ENCODE results near the gene PTPRA. TPM values are rescaled to one million over a fixed set of nuclear protein-coding genes. Genes with fewer than 3 reads are reported as not detected.
"Not testable (repeated sequence)": the region's sequence is repeated elsewhere in the genome, so short reads cannot be mapped to it uniquely, and the experiment has no call there.

The PTPRA gene
- polyA plus RNA-seq, 1 donor = 103 TPM

DNA sequence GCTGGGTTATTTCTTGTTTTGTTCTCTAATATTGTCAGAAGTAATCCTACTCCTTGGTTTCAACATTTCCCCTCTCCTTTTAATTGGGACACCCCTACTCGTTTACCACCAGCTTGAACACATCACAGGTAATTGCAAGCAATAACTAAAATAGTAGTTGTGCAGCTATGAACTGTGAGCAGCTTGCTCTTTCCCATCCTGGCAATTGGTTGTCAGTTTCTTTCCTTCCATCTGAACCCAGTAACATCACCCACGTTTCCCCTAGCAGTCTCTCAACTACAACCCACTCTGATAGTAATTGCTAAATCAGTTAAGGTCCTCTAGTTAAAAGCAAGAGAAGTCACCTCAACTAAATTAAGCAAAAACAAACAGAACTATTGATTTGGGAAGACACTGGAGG, 122.5 kb downstream of the PTPRA start:
- DNase-seq = no peak

GRCh38 chr20:2998728-2999127, 125.4 kb downstream of the PTPRA start:
- DNase-seq = no peak

GRCh38 chr20:3000852-3001523, 127.7 kb downstream of the PTPRA start:
- DNase-seq = peak; percentile 43

DNA sequence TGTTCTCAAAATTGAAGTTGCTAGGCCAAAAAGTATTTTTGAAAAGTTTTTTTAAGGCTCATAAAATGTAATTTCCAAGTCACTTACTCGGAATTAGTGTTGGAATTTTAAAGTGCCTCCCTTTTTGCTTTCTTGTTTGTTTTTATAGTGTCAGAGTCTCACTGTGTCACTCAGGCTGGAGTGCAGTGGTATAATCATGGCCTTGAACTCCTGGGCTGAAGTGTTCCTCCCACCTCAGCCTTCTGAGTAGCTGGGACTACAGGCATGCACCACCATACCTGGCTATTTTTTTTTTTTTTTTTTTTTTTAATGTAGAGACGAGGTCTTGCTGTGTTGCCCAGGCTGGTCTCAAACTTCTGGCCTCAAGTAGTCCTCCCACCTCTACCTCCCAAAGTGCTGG, 130.1 kb downstream of the PTPRA start:
- no peak for DNase-seq

- DNase-seq = no peak
Observed at GRCh38 chr20:3010985-3011723, 137.9 kb downstream of the PTPRA start.

- no peak for DNase-seq
Observed at GRCh38 chr20:3011752-3012151, 138.5 kb downstream of the PTPRA start.

DNA sequence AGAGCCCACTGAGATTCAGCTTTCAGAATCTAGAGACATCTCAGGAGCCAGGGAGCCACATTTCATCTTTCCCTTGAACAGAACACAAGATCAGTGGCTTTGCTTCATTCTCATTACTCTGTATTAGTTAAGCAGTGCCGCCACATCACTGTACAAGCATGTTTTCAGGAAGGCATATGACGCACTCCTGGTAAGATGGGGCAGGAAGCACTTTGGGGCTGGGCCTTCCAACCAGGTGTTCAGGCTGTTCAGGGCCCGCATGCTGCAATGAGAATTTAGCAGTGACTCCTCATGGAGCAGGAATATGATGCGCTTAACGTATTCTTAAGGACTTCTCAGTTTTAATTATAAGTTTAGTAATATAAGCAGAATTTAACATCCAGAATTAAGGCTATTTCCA, 140.5 kb downstream of the PTPRA start:
- no peak for DNase-seq

- DNase-seq = no peak
Observed at GRCh38 chr20:3014179-3014578, 140.9 kb downstream of the PTPRA start.

- DNase-seq = no peak
Observed at GRCh38 chr20:3014662-3015061, 141.4 kb downstream of the PTPRA start.

DNA sequence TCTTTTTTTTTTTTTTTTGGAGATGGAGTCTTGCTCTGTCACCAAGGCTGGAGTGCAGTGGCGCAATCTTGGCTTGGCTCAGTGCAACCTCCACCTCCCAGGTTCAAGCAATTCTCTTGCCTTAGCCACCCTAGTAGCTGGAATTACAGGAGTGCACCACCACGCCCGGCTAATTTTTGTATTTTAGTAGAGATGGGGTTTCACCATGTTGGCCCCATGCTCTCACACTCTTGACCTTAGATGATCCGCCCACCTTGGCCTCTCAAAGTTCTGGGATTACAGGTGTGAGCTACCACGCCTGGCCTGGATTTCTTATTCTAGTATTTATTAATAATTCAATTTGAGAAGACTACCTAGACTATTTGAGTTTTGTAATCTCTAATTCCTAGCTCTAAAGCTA, 142.0 kb downstream of the PTPRA start:
- not testable (repeated sequence) for DNase-seq

GRCh38 chr20:3021327-3021726, 148.0 kb downstream of the PTPRA start:
- DNase-seq = no peak

- DNase-seq = no peak
Observed at GRCh38 chr20:3021777-3022176, 148.5 kb downstream of the PTPRA start.

GRCh38 chr20:3022559-3023490, 149.5 kb downstream of the PTPRA start:
- not testable (repeated sequence) for DNase-seq

DNA sequence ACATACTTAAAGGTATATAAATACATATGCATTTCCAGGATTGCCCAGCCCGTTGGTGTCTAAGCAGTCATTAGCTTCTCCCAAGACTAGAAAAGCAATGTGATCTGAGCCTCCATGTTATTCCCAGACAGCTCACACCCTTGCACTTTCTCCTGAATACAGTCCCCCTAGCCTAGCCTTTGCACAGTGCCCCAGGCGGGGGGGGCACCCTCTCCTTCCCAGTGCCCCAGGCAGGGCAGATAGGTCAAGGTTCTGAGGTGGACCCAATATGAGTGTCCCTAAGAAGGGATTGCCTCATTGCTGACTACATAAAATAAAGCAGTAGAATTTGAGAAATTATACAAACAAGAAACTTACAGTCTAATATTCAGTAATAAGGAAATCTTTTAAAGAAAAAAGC, 154.7 kb downstream of the PTPRA start:
- DNase-seq = no peak

DNA sequence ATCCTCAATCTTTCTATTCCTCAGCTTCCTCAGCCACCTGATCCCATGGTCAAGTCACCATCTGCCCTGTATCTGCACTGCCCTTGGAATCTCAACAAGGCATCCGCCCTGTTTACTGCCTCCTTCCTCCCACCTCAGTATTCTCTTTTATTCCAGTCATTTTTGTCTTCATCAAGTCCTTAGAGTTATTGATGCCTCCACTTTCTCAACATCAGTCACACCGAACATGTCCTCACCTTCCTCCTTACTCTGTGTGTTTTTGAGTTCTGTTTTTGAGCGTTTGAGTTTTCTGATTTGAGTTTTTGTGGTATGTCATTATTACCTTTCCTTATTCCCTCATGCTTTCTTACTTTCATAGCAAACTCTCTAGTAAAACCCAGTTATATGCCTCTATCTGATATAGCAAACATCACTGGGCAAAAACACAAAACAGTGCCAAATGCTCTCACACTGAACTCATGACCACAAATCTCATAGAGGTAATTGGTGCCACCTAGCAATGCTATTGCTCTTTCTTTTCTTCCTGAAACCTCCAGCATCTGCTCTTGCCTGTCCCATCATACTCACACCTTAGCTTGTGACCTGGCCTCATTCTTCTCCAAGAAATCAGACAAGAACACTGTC, 158.4 kb downstream of the PTPRA start:
- no peak for DNase-seq

DNA sequence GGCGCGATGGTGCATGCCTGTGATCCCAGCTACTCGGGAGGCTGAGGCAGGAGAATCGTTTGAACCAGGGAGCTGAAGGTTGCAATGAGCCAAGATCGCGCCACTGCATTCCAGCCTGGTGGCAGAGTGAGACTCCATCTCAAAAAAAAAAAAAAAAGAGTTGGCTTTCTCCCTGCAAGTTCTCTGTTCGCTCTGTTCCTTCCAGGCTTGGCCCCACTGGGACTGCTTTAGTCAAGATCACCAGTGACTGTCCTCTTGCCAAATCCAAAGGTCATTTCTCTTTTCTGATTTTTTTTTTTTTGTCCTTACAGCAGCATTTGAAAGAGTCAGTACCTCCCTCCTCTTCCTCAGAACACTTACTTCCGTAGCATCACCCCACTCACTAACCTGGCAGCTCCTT, 159.3 kb downstream of the PTPRA start:
- DNase-seq = no peak

- DNase-seq = no peak
Observed at GRCh38 chr20:3037654-3038053, 164.4 kb downstream of the PTPRA start.

DNA sequence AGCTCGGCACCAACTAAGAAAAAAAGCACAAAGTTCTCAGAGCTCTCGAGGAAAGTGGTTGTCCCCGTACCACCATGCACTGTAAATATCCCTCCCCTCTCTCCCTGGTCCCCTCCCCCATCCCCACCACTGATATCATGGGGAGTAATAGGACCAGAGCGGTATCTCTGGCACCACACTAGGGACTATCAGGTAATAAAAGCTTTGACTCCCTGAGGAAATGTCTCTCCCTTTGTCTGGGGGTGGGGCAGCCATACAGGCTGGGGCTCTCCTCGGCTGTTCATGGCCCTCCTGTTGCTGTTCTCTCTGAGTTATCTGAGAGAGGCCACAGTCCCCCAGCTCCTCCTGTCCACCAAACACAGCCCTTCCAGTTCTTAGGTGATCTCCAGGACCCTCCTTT, 165.2 kb downstream of the PTPRA start:
- no peak for DNase-seq

- DNase-seq = no peak
Observed at GRCh38 chr20:3039426-3039825, 166.1 kb downstream of the PTPRA start.

- no peak for DNase-seq
Observed at GRCh38 chr20:3040086-3040485, 166.8 kb downstream of the PTPRA start.

DNA sequence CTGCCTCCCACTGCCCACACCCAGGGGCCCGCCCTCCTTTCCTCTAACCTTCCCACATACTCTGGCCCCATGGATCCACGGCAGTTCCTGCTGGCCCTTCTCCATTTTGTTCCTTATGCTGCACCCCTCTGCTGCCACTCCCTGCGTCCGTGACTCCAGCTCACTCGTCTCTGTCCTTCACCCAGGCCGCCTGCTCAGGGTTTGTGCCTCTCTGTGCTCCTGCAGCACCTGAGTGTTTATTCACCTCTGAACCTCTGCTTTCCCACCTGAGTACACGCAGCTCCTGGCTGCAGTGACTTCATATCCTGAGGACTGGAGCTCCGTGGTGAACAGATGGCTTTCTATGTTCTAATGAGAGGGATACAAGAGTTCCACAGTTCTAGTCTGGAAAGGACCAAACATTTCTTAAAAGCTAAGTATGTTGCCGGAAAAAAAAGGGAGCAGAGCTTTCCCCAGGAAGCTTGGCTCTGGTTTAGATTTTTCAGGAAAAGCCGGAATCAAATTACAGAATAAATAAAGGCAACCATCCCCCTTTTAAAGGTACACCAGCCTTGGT, 168.7 kb downstream of the PTPRA start:
- DNase-seq = peak; percentile 54

- no peak for DNase-seq
Observed at GRCh38 chr20:3042625-3043024, 169.3 kb downstream of the PTPRA start.

Measured in left kidney (tissue), 2 donors.